Parathyroid adenoma (tissue), 2 donors: ENCODE results near the gene RECQL5.

Experiments used
- H2AFZ ChIP-seq: fragments of 300-600 bp; sonication (generic); one replicate; pipeline ENCODE4 v1.7.0; 2017; ENCODE audit warnings: antibody characterized with exemption, mild to moderate bottlenecking
- H3K27ac ChIP-seq: fragments of 300-600 bp; sonication (generic); one replicate; pipeline ENCODE4 v1.7.0; 2017
- H3K27me3 ChIP-seq: fragments of 300-600 bp; sonication (generic); one replicate; pipeline ENCODE4 v1.7.0; 2017; ENCODE audit warnings: low read length; ENCODE audit not compliant: control insufficient read depth, insufficient read depth
- H3K36me3 ChIP-seq: fragments of 300-600 bp; sonication (generic); one replicate; pipeline ENCODE4 v1.7.0; 2017; ENCODE audit warnings: low read length; ENCODE audit not compliant: control insufficient read depth, insufficient read depth
- H3K4me1 ChIP-seq: fragments of 300-600 bp; sonication (generic); one replicate; pipeline ENCODE4 v1.7.0; 2017; ENCODE audit warnings: control low read depth
- H3K4me2 ChIP-seq: fragments of 300-600 bp; sonication (generic); one replicate; pipeline ENCODE4 v1.7.0; 2017; ENCODE audit warnings: low read length
- H3K4me3 ChIP-seq: fragments of 300-600 bp; sonication (generic); one replicate; pipeline ENCODE4 v1.7.0; 2017; ENCODE audit warnings: low read depth, low read length
- H3K79me2 ChIP-seq: fragments of 300-600 bp; sonication (generic); one replicate; pipeline ENCODE4 v1.7.0; 2017; ENCODE audit warnings: control low read depth
- H3K9ac ChIP-seq: fragments of 300-600 bp; sonication (generic); one replicate; pipeline ENCODE4 v1.7.0; 2017; ENCODE audit warnings: mild to moderate bottlenecking
- H3K9me3 ChIP-seq: fragments of 300-600 bp; sonication (generic); one replicate; pipeline ENCODE4 v1.7.0; 2017; ENCODE audit warnings: low read length; ENCODE audit not compliant: control insufficient read depth
- CTCF ChIP-seq: fragments of 300-600 bp; sonication (generic); IDR thresholded peaks from one replicate; pipeline ENCODE4 v1.7.0; 2017; ENCODE audit warnings: antibody characterized with exemption, mild to moderate bottlenecking
- donor health status: primary hyperparathyroidism.

Gene RECQL5

GRCh38 chr17:75667825-75668224 is 871 bp upstream of the RECQL5 start:
- Histone ChIP-seq H3K9me3 (no peaks in the 10 kb centered on the region), H3K4me1 (peaks cover 11% of the 10 kb centered on the region), H3K27me3 (no peaks in the 10 kb centered on the region), H2AFZ (peak overlapping the region; percentile 95), H3K79me2 (peaks cover 35% of the 10 kb centered on the region), H3K9ac (no peak overlapping the region), H3K4me2 (peak overlapping the region; percentile 75), H3K36me3 (no peaks in the 10 kb centered on the region), H3K27ac (peak overlapping the region; percentile 85), H3K4me3 (peak overlapping the region; percentile 84)
- no peak for TF ChIP-seq CTCF

- Histone ChIP-seq H3K36me3 (no peaks in the 10 kb centered on the region), H3K4me1 (peaks cover 11% of the 10 kb centered on the region), H2AFZ (no peak overlapping the region), H3K4me3 (peak overlapping the region; percentile 84), H3K9me3 (no peaks in the 10 kb centered on the region), H3K27me3 (no peaks in the 10 kb centered on the region), H3K27ac (no peak overlapping the region), H3K79me2 (peaks cover 23% of the 10 kb centered on the region), H3K9ac (no peak overlapping the region), H3K4me2 (peak overlapping the region; percentile 75)
- no peak for TF ChIP-seq CTCF
Observed at GRCh38 chr17:75665981-75666380, 973 bp downstream of the RECQL5 start.

- Histone ChIP-seq H3K36me3 (no peaks in the 10 kb centered on the region), H2AFZ (no peak overlapping the region), H3K27ac (no peak overlapping the region), H3K79me2 (peaks cover 19% of the 10 kb centered on the region), H3K9me3 (no peaks in the 10 kb centered on the region), H3K4me2 (no peak overlapping the region), H3K4me3 (no peak overlapping the region), H3K4me1 (peaks cover 11% of the 10 kb centered on the region), H3K9ac (no peak overlapping the region), H3K27me3 (no peaks in the 10 kb centered on the region)
- TF ChIP-seq CTCF = no peak
Observed at GRCh38 chr17:75664099-75664549, 2.8 kb downstream of the RECQL5 start.

GRCh38 chr17:75662511-75662910 is 4.4 kb downstream of the RECQL5 start:
- TF ChIP-seq CTCF = no peak
- Histone ChIP-seq H3K4me2 (no peak overlapping the region), H3K79me2 (peaks cover 9% of the 10 kb centered on the region), H3K27ac (no peak overlapping the region), H3K36me3 (no peaks in the 10 kb centered on the region), H3K27me3 (no peaks in the 10 kb centered on the region), H3K4me1 (peaks cover 3% of the 10 kb centered on the region), H2AFZ (no peak overlapping the region), H3K4me3 (no peak overlapping the region), H3K9me3 (no peaks in the 10 kb centered on the region), H3K9ac (no peak overlapping the region)

- no peak overlapping the region for H3K27ac ChIP-seq
- peaks cover 6% of the 10 kb centered on the region for H3K79me2 ChIP-seq
- H3K4me1 ChIP-seq = peaks cover 3% of the 10 kb centered on the region
- H2AFZ ChIP-seq = no peak overlapping the region
- no peak for TF ChIP-seq CTCF
- no peak overlapping the region for H3K9ac ChIP-seq
- no peak overlapping the region for H3K4me2 ChIP-seq
- H3K9me3 ChIP-seq = no peaks in the 10 kb centered on the region
- H3K4me3 ChIP-seq = no peak overlapping the region
- no peaks in the 10 kb centered on the region for H3K27me3 ChIP-seq
- H3K36me3 ChIP-seq = no peaks in the 10 kb centered on the region
Observed at GRCh38 chr17:75661531-75661930, 5.4 kb downstream of the RECQL5 start.
